Kidney epithelial cell (primary cell): ENCODE results near the gene NTN5. TPM values are rescaled to one million over a fixed set of nuclear protein-coding genes. Genes with fewer than 3 reads are reported as not detected.

Experiments
- DNase-seq: peaks from one replicate; pipeline ENCODE4 v3.0.0-alpha.2; 2010; ENCODE audit warnings: low read depth
- H3K27me3 ChIP-seq: 2 replicates; pipeline ENCODE4 v1.6.0; 2011; ENCODE audit warnings: low read length; ENCODE audit not compliant: control insufficient read depth, insufficient read depth
- H3K36me3 ChIP-seq: 2 replicates; pipeline ENCODE4 v1.5.1; 2011; ENCODE audit warnings: low read length; ENCODE audit not compliant: control insufficient read depth, insufficient read depth
- H3K4me3 ChIP-seq: 2 replicates; pipeline ENCODE4 v1.5.1; 2011; ENCODE audit warnings: low read depth, mild to moderate bottlenecking, control low read depth, low read length
- total RNA-seq: library from RNA; depleted of rRNA; stranded (reverse); fragments of >200 nt; gene quantifications from 2 replicates; pipeline ENCODE4 v1.2.3, GENCODE V29; 2015
- TF ChIP-seq, protein P1 (sequence below): IDR thresholded peaks from 2 replicates; pipeline ENCODE4 v1.5.1; 2011; ENCODE audit warnings: mild to moderate bottlenecking, moderate library complexity, low read length, control low read depth, inconsistent platforms; ENCODE audit not compliant: insufficient read depth, poor library complexity, severe bottlenecking

Gene NTN5
- total RNA-seq, 1 donor from 2014 or later: not detected

DNA sequence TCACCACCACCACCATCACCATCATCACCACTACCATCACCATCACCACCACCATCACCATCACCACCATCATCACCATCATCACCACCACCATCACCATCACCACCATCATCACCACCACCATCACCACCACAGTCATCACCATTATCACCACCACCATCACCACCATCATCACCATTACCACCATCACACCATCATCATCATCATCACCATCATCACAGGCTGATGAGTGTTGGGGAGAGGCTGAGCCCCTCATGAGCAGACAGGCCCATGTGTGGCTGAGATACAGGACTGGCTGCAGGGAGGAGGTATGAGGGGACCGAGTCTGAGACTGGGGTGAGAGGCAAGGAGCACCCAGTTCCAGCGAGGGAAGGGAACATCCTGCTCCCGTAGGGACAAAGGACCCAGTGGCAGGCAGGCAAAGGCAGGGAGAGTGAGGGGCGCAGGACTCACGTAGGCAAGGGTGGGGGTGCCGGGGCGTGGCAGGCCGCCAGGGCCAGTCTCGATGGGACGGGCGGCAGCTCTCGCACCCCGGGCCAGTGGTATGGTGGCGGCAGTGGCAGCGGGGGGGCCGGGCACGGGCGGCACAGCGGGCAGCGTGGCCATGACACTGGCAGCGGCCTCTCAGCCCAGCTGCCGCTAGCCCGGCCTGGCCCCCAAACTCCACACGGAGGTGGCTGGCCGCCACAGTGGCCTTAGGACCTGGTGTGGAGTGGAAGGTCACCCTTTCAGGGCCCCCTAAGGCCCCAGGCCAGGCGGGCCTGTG is 2.7 kb downstream of the NTN5 start:
- TF ChIP-seq, protein P1, sequence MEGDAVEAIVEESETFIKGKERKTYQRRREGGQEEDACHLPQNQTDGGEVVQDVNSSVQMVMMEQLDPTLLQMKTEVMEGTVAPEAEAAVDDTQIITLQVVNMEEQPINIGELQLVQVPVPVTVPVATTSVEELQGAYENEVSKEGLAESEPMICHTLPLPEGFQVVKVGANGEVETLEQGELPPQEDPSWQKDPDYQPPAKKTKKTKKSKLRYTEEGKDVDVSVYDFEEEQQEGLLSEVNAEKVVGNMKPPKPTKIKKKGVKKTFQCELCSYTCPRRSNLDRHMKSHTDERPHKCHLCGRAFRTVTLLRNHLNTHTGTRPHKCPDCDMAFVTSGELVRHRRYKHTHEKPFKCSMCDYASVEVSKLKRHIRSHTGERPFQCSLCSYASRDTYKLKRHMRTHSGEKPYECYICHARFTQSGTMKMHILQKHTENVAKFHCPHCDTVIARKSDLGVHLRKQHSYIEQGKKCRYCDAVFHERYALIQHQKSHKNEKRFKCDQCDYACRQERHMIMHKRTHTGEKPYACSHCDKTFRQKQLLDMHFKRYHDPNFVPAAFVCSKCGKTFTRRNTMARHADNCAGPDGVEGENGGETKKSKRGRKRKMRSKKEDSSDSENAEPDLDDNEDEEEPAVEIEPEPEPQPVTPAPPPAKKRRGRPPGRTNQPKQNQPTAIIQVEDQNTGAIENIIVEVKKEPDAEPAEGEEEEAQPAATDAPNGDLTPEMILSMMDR: no peak
- Histone ChIP-seq H3K4me3 (no peak overlapping the region), H3K36me3 (no peaks in the 10 kb centered on the region), H3K27me3 (no peaks in the 10 kb centered on the region)
- DNase-seq: no peak

- no peak for DNase-seq
Measured at GRCh38 chr19:48668761-48669160, 4.1 kb downstream of the NTN5 start.

GRCh38 chr19:48668332-48668731 is 4.5 kb downstream of the NTN5 start:
- DNase-seq: no peak
- no peaks in the 10 kb centered on the region for H3K36me3 ChIP-seq
- no peak overlapping the region for H3K4me3 ChIP-seq
- H3K27me3 ChIP-seq: no peaks in the 10 kb centered on the region
- TF ChIP-seq, protein P1: no peak

More at GRCh38 chr19:48668761-48669160, 4.1 kb downstream of the NTN5 start:
- Histone ChIP-seq H3K27me3 (no peaks in the 10 kb centered on the region), H3K36me3 (no peaks in the 10 kb centered on the region), H3K4me3 (no peak overlapping the region)
- TF ChIP-seq, protein P1: no peak

GRCh38 chr19:48665786-48666185 is 7.0 kb downstream of the NTN5 start:
- H3K27me3 ChIP-seq: no peaks in the 10 kb centered on the region
- no peak overlapping the region for H3K4me3 ChIP-seq
- DNase-seq: no peak
- TF ChIP-seq, protein P1: no peak
- no peaks in the 10 kb centered on the region for H3K36me3 ChIP-seq

DNA sequence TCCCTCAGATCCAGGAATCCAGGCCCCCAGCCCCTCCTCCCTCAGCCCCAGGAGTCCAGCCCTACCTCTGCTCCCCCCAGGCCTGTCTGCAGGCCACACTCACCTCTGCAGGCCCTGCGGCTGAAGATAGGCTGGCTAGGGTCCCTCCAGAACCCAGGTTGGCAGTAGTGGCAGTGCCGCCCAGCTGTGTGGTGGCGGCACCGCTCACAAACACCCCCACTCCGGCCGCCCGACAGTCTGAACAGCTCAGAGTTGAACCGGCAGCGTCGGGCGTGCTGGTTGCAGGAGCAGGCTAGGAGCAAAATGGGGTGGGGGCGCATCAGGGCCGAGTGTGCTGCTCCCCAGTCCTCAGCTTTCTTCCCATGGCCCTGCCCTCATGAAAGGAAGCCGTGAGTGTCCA is 8.3 kb downstream of the NTN5 start:
- TF ChIP-seq, protein P1: no peak
- no peak for DNase-seq
- H3K36me3 ChIP-seq: no peaks in the 10 kb centered on the region
- H3K27me3 ChIP-seq: no peaks in the 10 kb centered on the region
- H3K4me3 ChIP-seq: no peak overlapping the region

DNA sequence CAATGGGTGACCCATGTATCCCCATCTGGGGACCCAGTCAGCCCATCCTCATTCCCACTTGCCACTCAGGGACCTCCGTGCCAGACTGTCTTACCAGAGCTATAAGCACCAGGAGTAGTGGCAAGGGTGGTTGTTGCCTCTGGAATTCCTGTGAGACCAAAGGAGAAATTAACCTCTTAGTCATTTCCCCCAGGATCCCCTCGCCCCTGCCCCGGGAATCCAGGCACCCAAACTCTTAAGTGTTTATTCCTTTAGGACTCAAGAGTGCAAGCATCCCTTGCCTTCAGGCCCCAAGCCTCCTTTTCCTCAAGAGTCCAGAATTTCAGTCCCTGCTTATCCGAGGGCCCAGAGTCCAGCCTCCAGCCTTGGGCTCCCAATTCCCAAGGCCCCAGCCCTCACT is 9.2 kb downstream of the NTN5 start:
- H3K4me3 ChIP-seq: no peak overlapping the region
- DNase-seq: no peak
- H3K36me3 ChIP-seq: no peaks in the 10 kb centered on the region
- H3K27me3 ChIP-seq: no peaks in the 10 kb centered on the region
- TF ChIP-seq, protein P1: no peak
